Osteocyte (in vitro differentiated cells): Measurements from ENCODE around the gene CAMKK2. TPM values are rescaled to one million over a fixed set of nuclear protein-coding genes. Genes with fewer than 3 reads are reported as not detected.

Source experiments
- DNase-seq: peaks from one replicate; pipeline ENCODE4 v3.0.0; 2021; ENCODE audit warnings: mixed read lengths; ENCODE audit not compliant: unreplicated experiment; ENCODE audit errors: extremely low spot score
- H3K27ac Mint-ChIP-seq: one replicate; pipeline ENCODE4 v1.8.0; 2021; ENCODE audit warnings: mild to moderate bottlenecking, mixed read lengths; ENCODE audit not compliant: unreplicated experiment
- H3K27me3 Mint-ChIP-seq: one replicate; pipeline ENCODE4 v1.8.0; 2021; ENCODE audit warnings: mixed read lengths; ENCODE audit not compliant: unreplicated experiment
- H3K36me3 Mint-ChIP-seq: one replicate; pipeline ENCODE4 v1.8.0; 2021; ENCODE audit warnings: mixed read lengths; ENCODE audit not compliant: unreplicated experiment
- H3K4me1 Mint-ChIP-seq: one replicate; pipeline ENCODE4 v1.8.0; 2021; ENCODE audit warnings: mixed read lengths; ENCODE audit not compliant: unreplicated experiment
- H3K4me3 Mint-ChIP-seq: one replicate; pipeline ENCODE4 v1.8.0; 2021; ENCODE audit warnings: mild to moderate bottlenecking, moderate library complexity, mixed read lengths; ENCODE audit not compliant: unreplicated experiment
- H3K9me3 Mint-ChIP-seq: one replicate; pipeline ENCODE4 v1.8.0; 2021; ENCODE audit warnings: mixed read lengths; ENCODE audit not compliant: unreplicated experiment
- total RNA-seq: library from RNA; stranded (reverse); gene quantifications from 2 replicates; pipeline ENCODE4 v1.2.1, GENCODE V29; 2021
- TF ChIP-seq, protein P1 (sequence below): fragments of 200-600 bp; sonication (generic); IDR thresholded peaks from 2 replicates; pipeline ENCODE4 v1.5.0; 2021; ENCODE audit warnings: antibody characterized with exemption, mild to moderate bottlenecking, moderate library complexity

The CAMKK2 gene
- total RNA-seq, 1 donor from 2014 or later, result 33.0 TPM

DNA sequence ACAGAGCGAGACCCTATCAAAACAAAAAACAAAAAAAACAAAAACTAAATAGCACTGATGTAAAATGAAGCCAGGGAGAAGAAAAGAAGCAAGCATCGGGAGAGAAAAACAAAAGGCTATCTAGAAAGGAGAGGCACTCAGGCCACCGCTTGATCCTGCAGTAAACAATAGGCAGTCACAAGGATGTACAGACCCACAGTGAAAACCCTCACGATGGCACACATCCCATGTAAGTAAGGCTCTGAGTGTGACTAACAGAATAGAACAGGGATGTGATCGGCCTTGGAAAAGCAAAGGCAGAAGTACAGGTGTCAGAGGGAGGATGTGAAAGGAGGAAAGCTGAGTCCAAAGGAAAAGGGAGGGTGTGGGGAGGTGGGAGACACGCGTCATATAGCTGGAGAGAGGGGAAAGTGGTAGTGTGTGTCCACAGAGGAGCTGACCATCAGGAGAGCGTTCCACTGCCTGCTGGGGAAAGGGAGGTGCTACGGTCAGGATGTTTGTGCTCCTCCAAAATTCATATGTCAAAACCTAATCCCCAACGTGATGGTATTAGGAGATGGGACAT, 31.5 kb downstream of the CAMKK2 start:
- TF ChIP-seq, protein P1, sequence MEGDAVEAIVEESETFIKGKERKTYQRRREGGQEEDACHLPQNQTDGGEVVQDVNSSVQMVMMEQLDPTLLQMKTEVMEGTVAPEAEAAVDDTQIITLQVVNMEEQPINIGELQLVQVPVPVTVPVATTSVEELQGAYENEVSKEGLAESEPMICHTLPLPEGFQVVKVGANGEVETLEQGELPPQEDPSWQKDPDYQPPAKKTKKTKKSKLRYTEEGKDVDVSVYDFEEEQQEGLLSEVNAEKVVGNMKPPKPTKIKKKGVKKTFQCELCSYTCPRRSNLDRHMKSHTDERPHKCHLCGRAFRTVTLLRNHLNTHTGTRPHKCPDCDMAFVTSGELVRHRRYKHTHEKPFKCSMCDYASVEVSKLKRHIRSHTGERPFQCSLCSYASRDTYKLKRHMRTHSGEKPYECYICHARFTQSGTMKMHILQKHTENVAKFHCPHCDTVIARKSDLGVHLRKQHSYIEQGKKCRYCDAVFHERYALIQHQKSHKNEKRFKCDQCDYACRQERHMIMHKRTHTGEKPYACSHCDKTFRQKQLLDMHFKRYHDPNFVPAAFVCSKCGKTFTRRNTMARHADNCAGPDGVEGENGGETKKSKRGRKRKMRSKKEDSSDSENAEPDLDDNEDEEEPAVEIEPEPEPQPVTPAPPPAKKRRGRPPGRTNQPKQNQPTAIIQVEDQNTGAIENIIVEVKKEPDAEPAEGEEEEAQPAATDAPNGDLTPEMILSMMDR, result no peak
- Mint-ChIP-seq H3K9me3 (no peaks in the 10 kb centered on the region), H3K27ac (no peak overlapping the region), H3K36me3 (peaks cover 29% of the 10 kb centered on the region), H3K4me3 (no peak overlapping the region), H3K4me1 (no peaks in the 10 kb centered on the region), H3K27me3 (no peaks in the 10 kb centered on the region)
- no peak for DNase-seq

DNA sequence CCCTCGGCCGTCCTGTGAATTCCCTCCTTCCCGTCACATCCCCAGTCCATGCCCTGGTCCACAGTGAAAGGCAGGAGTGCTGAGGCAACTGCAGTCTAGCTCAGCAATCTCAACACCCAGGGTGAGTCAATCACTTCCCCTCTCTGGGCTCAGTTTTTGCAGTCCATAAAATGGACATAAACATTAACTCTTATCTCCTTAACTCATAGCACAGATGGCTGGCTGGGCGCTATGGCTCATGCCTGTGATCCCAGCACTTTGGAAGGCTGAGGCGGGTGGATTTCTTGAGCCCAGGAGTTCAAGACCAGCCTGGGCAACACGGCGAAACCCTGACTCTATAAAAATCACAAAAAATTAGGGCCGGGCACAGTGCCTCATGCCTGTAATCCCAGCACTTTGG, 32.4 kb downstream of the CAMKK2 start:
- Mint-ChIP-seq H3K9me3 (no peaks in the 10 kb centered on the region), H3K4me3 (no peak overlapping the region), H3K27me3 (no peaks in the 10 kb centered on the region), H3K36me3 (peaks cover 33% of the 10 kb centered on the region), H3K27ac (no peak overlapping the region), H3K4me1 (no peaks in the 10 kb centered on the region)
- no peak for DNase-seq
- TF ChIP-seq, protein P1, result no peak

DNA sequence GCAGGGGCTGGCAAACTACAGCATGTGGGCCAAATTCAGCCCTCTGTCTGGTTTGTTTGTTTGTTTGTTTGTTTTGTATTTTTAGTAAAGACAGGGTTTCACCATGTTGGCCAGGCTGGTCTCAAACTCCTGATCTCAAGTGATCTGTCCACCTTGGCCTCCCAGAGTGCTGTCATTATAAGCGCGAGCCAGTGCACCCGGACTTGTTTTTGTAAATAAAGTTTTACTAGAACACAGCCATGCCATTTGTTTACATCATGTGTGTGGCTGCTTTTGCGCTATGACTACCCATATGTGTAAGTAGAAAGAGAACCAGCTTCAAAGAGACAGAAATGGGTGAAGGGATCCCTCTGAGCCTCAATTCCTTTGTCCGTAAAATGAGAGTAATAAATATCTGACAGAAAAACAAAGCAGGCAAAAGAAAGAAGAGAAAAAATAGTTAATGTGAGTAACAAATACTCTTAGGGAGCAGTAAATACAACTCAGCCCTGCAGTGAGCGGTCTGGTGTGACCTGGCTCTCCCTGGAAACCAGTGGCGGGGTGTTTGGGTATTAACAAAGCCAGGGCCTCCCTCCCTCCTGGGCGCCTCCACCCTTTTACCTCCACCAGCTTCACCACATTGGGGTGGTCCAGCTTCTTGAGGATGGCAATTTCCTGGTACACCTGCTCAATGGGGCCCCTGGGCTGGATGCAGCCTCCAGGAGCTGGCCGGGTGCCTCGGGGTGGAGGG, 33.1 kb downstream of the CAMKK2 start:
- DNase-seq, result no peak
- no peak overlapping the region for H3K27ac Mint-ChIP-seq
- no peaks in the 10 kb centered on the region for H3K9me3 Mint-ChIP-seq
- TF ChIP-seq, protein P1, result no peak
- no peaks in the 10 kb centered on the region for H3K4me1 Mint-ChIP-seq
- H3K4me3 Mint-ChIP-seq, result no peak overlapping the region
- peaks cover 38% of the 10 kb centered on the region for H3K36me3 Mint-ChIP-seq
- H3K27me3 Mint-ChIP-seq, result no peaks in the 10 kb centered on the region

DNA sequence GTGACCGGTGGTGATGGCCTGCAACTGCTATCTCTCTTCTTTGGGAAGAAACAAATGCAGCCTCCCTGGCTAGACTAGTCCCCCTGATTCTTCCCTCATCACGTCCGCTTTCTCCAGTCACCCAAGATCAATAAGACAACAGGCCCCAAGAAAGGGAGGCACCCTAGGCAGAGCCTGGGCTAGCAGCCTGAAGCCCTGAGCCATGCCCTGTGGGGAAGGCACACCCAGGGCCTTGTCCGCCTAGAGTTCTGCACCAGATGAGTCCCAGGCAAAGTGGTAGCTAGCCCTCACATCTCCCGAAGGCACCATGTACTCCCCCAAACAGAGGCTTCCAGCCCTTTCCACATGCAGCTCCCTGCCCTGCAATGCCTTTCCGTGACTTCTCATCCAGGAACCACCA, 35.1 kb downstream of the CAMKK2 start:
- peaks cover 42% of the 10 kb centered on the region for H3K36me3 Mint-ChIP-seq
- no peaks in the 10 kb centered on the region for H3K9me3 Mint-ChIP-seq
- no peaks in the 10 kb centered on the region for H3K27me3 Mint-ChIP-seq
- TF ChIP-seq, protein P1, result no peak
- H3K4me3 Mint-ChIP-seq, result no peak overlapping the region
- no peaks in the 10 kb centered on the region for H3K4me1 Mint-ChIP-seq
- no peak overlapping the region for H3K27ac Mint-ChIP-seq
- no peak for DNase-seq

DNA sequence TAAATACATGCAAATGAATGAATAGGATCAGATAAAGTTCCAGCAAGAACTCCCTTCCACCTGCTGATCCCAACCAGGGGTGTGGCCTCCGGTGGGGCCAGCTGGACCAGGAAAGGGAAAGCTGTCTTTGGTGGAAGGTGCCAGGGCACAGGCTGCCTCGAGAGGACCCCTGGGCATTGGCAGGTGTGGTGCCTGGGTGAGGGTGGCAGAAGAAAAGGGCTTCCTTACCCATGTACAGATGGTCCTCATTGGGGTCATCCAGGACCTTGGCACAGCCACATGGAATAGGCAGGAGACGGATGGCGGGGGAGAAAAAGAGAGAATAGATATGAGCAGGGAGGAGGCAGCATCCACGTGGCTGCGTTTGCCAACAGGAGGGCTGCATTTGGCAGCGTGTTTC, 36.4 kb downstream of the CAMKK2 start:
- H3K27ac Mint-ChIP-seq, result no peak overlapping the region
- DNase-seq, result no peak
- no peaks in the 10 kb centered on the region for H3K4me1 Mint-ChIP-seq
- no peaks in the 10 kb centered on the region for H3K9me3 Mint-ChIP-seq
- TF ChIP-seq, protein P1, result no peak
- H3K36me3 Mint-ChIP-seq, result peaks cover 48% of the 10 kb centered on the region
- no peak overlapping the region for H3K4me3 Mint-ChIP-seq
- no peaks in the 10 kb centered on the region for H3K27me3 Mint-ChIP-seq
